ENCODE data around the gene ANKS1B.

The ANKS1B gene

GRCh38 chr12:99099786-99100185, 885.0 kb downstream of the ANKS1B start:
- Histone ChIP-seq H3K4me3 (no peak overlapping the region), H3K27me3 (no peaks in the 10 kb centered on the region), H3K27ac (no peak overlapping the region), H3K9me3 (no peaks in the 10 kb centered on the region), H3K36me3 (no peaks in the 10 kb centered on the region), H3K4me1 (peaks cover 0 to 16% (median 5%) of the 10 kb centered on the region in 4 donors)
- no peak for DNase-seq
- no peak for TF ChIP-seq CTCF (IDR thresholded peaks at IDR 0.05)
- intact Hi-C loops (cut with DNase I; ENCODE audit: low total_unique reads): no loop called here

- no peak overlapping the region for H3K27ac ChIP-seq
- H3K27me3 ChIP-seq: no peaks in the 10 kb centered on the region
- H3K9me3 ChIP-seq: no peaks in the 10 kb centered on the region
- H3K4me1 ChIP-seq: peaks cover 0 to 16% (median 5%) of the 10 kb centered on the region in 4 donors
- H3K36me3 ChIP-seq: no peaks in the 10 kb centered on the region
- no peak for DNase-seq
- no peak overlapping the region for H3K4me3 ChIP-seq
- intact Hi-C loops (cut with DNase I; ENCODE audit: low total_unique reads): no loop called here
- TF ChIP-seq CTCF (IDR thresholded peaks at IDR 0.05): no peak
These were observed 887.6 kb downstream of the ANKS1B start for GRCh38 chr12:99097171-99097570.

GRCh38 chr12:99093166-99093565, 891.6 kb downstream of the ANKS1B start:
- Histone ChIP-seq H3K27me3 (no peaks in the 10 kb centered on the region), H3K36me3 (no peaks in the 10 kb centered on the region), H3K9me3 (no peaks in the 10 kb centered on the region), H3K4me3 (no peak overlapping the region), H3K4me1 (peaks cover 0 to 1% (median 0%) of the 10 kb centered on the region in 4 donors), H3K27ac (no peak overlapping the region)
- no peak for TF ChIP-seq CTCF (IDR thresholded peaks at IDR 0.05)
- DNase-seq: no peak
- intact Hi-C loops (cut with DNase I; ENCODE audit: low total_unique reads): no loop called here

GRCh38 chr12:99092100-99092851, 892.5 kb downstream of the ANKS1B start:
- no peak overlapping the region for H3K4me3 ChIP-seq
- no peak overlapping the region for H3K27ac ChIP-seq
- H3K4me1 ChIP-seq: no peaks in the 10 kb centered on the region
- H3K36me3 ChIP-seq: no peaks in the 10 kb centered on the region
- no peaks in the 10 kb centered on the region for H3K9me3 ChIP-seq
- no peak for TF ChIP-seq CTCF (IDR thresholded peaks at IDR 0.05)
- DNase-seq: no peak
- intact Hi-C loops (cut with DNase I; ENCODE audit: low total_unique reads): no loop called here
- no peaks in the 10 kb centered on the region for H3K27me3 ChIP-seq

GRCh38 chr12:99087278-99087677, 897.5 kb downstream of the ANKS1B start:
- H3K4me1 ChIP-seq: no peaks in the 10 kb centered on the region

More at GRCh38 chr12:99087278-99087677, 897.5 kb downstream of the ANKS1B start:
- H3K27ac ChIP-seq: no peak overlapping the region
- intact Hi-C loops (cut with DNase I; ENCODE audit: low total_unique reads): no loop called here
- no peaks in the 10 kb centered on the region for H3K9me3 ChIP-seq
- no peak overlapping the region for H3K4me3 ChIP-seq
- no peaks in the 10 kb centered on the region for H3K27me3 ChIP-seq
- DNase-seq: no peak
- H3K36me3 ChIP-seq: peaks cover 0 to 5% (median 0%) of the 10 kb centered on the region in 3 donors
- TF ChIP-seq CTCF (IDR thresholded peaks at IDR 0.05): no peak
